Keratinocyte (primary cell): Measurements from ENCODE around the gene RABEP1. TPM values are rescaled to one million over a fixed set of nuclear protein-coding genes. Genes with fewer than 3 reads are reported as not detected.

Experiments
- DNase-seq: peaks from one replicate; pipeline ENCODE4 v3.0.0-alpha.2; 2011; ENCODE audit warnings: low read depth, missing footprints, low spot score
- FAIRE-seq: peaks from 2 replicates; lab custom pipeline; 2011; peaks lifted over from hg19 to GRCh38; lab: Jason Lieb, UNC
- H2AFZ ChIP-seq: 2 replicates; pipeline ENCODE4 v1.6.0; 2012; ENCODE audit warnings: low read length, control low read depth, inconsistent platforms; ENCODE audit not compliant: control insufficient read depth
- H3K27ac ChIP-seq: 2 replicates; pipeline ENCODE4 v1.5.1; 2011; ENCODE audit warnings: low read length; ENCODE audit not compliant: control insufficient read depth, insufficient read depth
- H3K27me3 ChIP-seq: 3 replicates; pipeline ENCODE4 v1.6.0; 2011; ENCODE audit warnings: low read length; ENCODE audit not compliant: control insufficient read depth, insufficient read depth; ENCODE audit errors: extremely low read depth
- H3K36me3 ChIP-seq, 2 experiments: 2 replicates in 1 of 2; 3 replicates in 1 of 2; pipeline ENCODE4 v1.5.1; 2011; ENCODE audit warnings: low read length in 2 of 2, mild to moderate bottlenecking in 1 of 2; ENCODE audit not compliant: control insufficient read depth in 2 of 2, insufficient read depth in 2 of 2; ENCODE audit errors: extremely low read depth in 1 of 2
- H3K4me1 ChIP-seq: 3 replicates; pipeline ENCODE4 v1.5.1; 2011; ENCODE audit warnings: low read length; ENCODE audit not compliant: control insufficient read depth, insufficient read depth; ENCODE audit errors: extremely low read depth
- H3K4me2 ChIP-seq: 3 replicates; pipeline ENCODE4 v1.6.0; 2011; ENCODE audit warnings: low read depth, low read length; ENCODE audit not compliant: control insufficient read depth, insufficient read depth; ENCODE audit errors: extremely low read depth
- H3K4me3 ChIP-seq, 3 experiments: fragments of 200-600 bp in 1 of 3; sonication (generic) in 1 of 3; 2 replicates in 2 of 3; 3 replicates in 1 of 3; pipeline ENCODE4 v1.5.1; 2011 to 2016; ENCODE audit warnings: low read length in 3 of 3, mild to moderate bottlenecking in 3 of 3, control low read depth in 2 of 3, inconsistent platforms in 1 of 3, low read depth in 1 of 3, mixed read lengths in 1 of 3, mixed run types in 1 of 3, moderate library complexity in 1 of 3; ENCODE audit not compliant: control insufficient read depth in 2 of 3, insufficient read depth in 2 of 3; ENCODE audit errors: extremely low read depth in 1 of 3
- H3K79me2 ChIP-seq: 2 replicates; pipeline ENCODE4 v1.6.0; 2012; ENCODE audit warnings: low read length; ENCODE audit not compliant: control insufficient read depth, insufficient read depth
- H3K9ac ChIP-seq: 3 replicates; pipeline ENCODE4 v1.6.0; 2011; ENCODE audit warnings: low read length; ENCODE audit not compliant: control insufficient read depth, insufficient read depth; ENCODE audit errors: extremely low read depth
- H3K9me1 ChIP-seq: 3 replicates; pipeline ENCODE4 v1.6.0; 2011; ENCODE audit warnings: low read length; ENCODE audit not compliant: control insufficient read depth, insufficient read depth; ENCODE audit errors: extremely low read depth
- H3K9me3 ChIP-seq: 2 replicates; pipeline ENCODE4 v1.5.1; 2012; ENCODE audit warnings: low read depth, low read length; ENCODE audit not compliant: control insufficient read depth
- H4K20me1 ChIP-seq: 3 replicates; pipeline ENCODE4 v1.6.0; 2011; ENCODE audit warnings: low read length; ENCODE audit not compliant: control insufficient read depth, insufficient read depth; ENCODE audit errors: extremely low read depth
- CTCF ChIP-seq, 3 experiments: IDR thresholded peaks in 1 of 3; conservative IDR thresholded peaks in 1 of 3; optimal IDR thresholded peaks in 1 of 3; 2 replicates in 2 of 3; 3 replicates in 1 of 3; pipeline versions ENCODE3 to v1.5.1; 2011; ENCODE audit warnings: low read length in 3 of 3, mild to moderate bottlenecking in 3 of 3, moderate library complexity in 2 of 3, control low read depth in 1 of 3, inconsistent platforms in 1 of 3; ENCODE audit not compliant: insufficient read depth in 2 of 3; ENCODE audit errors: extremely low read depth in 1 of 3
- EZH2 ChIP-seq: IDR thresholded peaks from one replicate; pipeline ENCODE4 v1.6.1; 2012; ENCODE audit warnings: inconsistent platforms, mild to moderate bottlenecking, low read length, moderate library complexity
- dilution Hi-C: fragments of 300-500 bp; cut with MboI; formaldehyde crosslinking; loops from one replicate; pipeline ENCODE4 v1.7.0; 2020; ENCODE audit warnings: low sequenced_read_pairs; ENCODE audit not compliant: extremely low pct_ligation_motif_present
- polyA plus RNA-seq, 5 experiments: library from polyadenylated mRNA; depleted of rRNA in 3 of 5; stranded (reverse) in 3 of 5; stranded (forward) in 1 of 5; unstranded in 1 of 5; fragments of >200 nt; gene quantifications; 1 replicate in 1 of 5; 2 replicates in 3 of 5; 3 replicates in 1 of 5; pipeline versions ENCODE4 v1.2.1 to v1.2.3, GENCODE V29; 2011 to 2012; ENCODE audit warnings: missing spikeins in 2 of 5, low read depth in 1 of 5, low replicate concordance in 1 of 5

The RABEP1 gene
- polyA plus RNA-seq, 1 donor (not counting 4 experiments of a cell fraction or from before 2014, with no cell fraction given), result 27.1 TPM

GRCh38 chr17:5431949-5432556, 150.0 kb downstream of the RABEP1 start:
- H3K27ac ChIP-seq, result peak overlapping the region; percentile 62
- H3K4me3 ChIP-seq, result no peak overlapping the region
- DNase-seq (peak; percentile 60), FAIRE-seq (peak; percentile 99)
- H3K9me3 ChIP-seq, result no peaks in the 10 kb centered on the region
- H3K27me3 ChIP-seq, result no peaks in the 10 kb centered on the region
- peaks cover 36% of the 10 kb centered on the region for H3K79me2 ChIP-seq
- H3K36me3 ChIP-seq, result peaks cover 27 to 72% of the 10 kb centered on the region in 2 experiments
- no peak overlapping the region for H3K9ac ChIP-seq
- dilution Hi-C loops, result no loop called here
- H3K9me1 ChIP-seq, result peaks cover 12% of the 10 kb centered on the region
- TF ChIP-seq EZH2, result no peak
- no peak for TF ChIP-seq CTCF (optimal IDR thresholded peaks at IDR 0.05 in 1 of 3, IDR thresholded peaks at IDR 0.05 in 1 of 3, conservative IDR thresholded peaks at IDR 0.05 in 1 of 3; ENCODE audit: extremely low read depth in 1 of 3, insufficient read depth in 2 of 3, low read length in 3 of 3)
- peaks cover 51% of the 10 kb centered on the region for H3K4me1 ChIP-seq
- peak overlapping the region; percentile 29 for H3K4me2 ChIP-seq
- no peak overlapping the region for H2AFZ ChIP-seq
- peaks cover 13% of the 10 kb centered on the region for H4K20me1 ChIP-seq

- Histone ChIP-seq H3K27ac (no peak overlapping the region), H4K20me1 (peaks cover 13% of the 10 kb centered on the region), H3K4me1 (peaks cover 64% of the 10 kb centered on the region), H2AFZ (no peak overlapping the region), H3K9me1 (peaks cover 12% of the 10 kb centered on the region), H3K36me3 (peaks cover 24 to 70% of the 10 kb centered on the region in 2 experiments), H3K4me2 (no peak overlapping the region), H3K79me2 (peaks cover 55% of the 10 kb centered on the region), H3K9ac (no peak overlapping the region), H3K9me3 (no peaks in the 10 kb centered on the region), H3K27me3 (no peaks in the 10 kb centered on the region), H3K4me3 (no peak overlapping the region)
- no peak for DNase-seq
- dilution Hi-C loops, result no loop called here
- TF ChIP-seq CTCF (optimal IDR thresholded peaks at IDR 0.05 in 1 of 3, IDR thresholded peaks at IDR 0.05 in 1 of 3, conservative IDR thresholded peaks at IDR 0.05 in 1 of 3; ENCODE audit: extremely low read depth in 1 of 3, insufficient read depth in 2 of 3, low read length in 3 of 3) (no peak), EZH2 (no peak)
- FAIRE-seq, result no peak
Observed at GRCh38 chr17:5434984-5435383, 152.9 kb downstream of the RABEP1 start.

Other genes starting within 250 kb of the RABEP1 start
- gene SLC52A1, start 246.9 kb upstream of the RABEP1 start, polyA plus RNA-seq, result 0.16 to 0.21 TPM (median 0.21 TPM) in 3 replicates
- gene ZFP3, start 203.8 kb upstream of the RABEP1 start, polyA plus RNA-seq, result 1.6 to 4.3 TPM (median 3.0 TPM) in 3 replicates
- gene ZNF232, start 170.4 kb upstream of the RABEP1 start, polyA plus RNA-seq, result 4.2 to 5.2 TPM (median 4.9 TPM) in 3 replicates
- not detected in 3 replicates for gene USP6, start 166.3 kb upstream of the RABEP1 start, polyA plus RNA-seq
- 0.67 to 2.1 TPM (median 1.7 TPM) in 3 replicates for gene ZNF594, start 90.4 kb upstream of the RABEP1 start, polyA plus RNA-seq
- gene SCIMP, start 47.4 kb upstream of the RABEP1 start, polyA plus RNA-seq, result not detected in 3 replicates
- gene NUP88, start 137.4 kb downstream of the RABEP1 start, polyA plus RNA-seq, result 53.6 to 81.5 TPM (median 64.9 TPM) in 3 replicates
- gene RPAIN, start 137.9 kb downstream of the RABEP1 start, polyA plus RNA-seq, result 18.5 to 22.5 TPM (median 22.1 TPM) in 3 replicates
- 176 to 431 TPM (median 394 TPM) in 3 replicates for gene C1QBP, start 156.9 kb downstream of the RABEP1 start, polyA plus RNA-seq
- gene DHX33, start 186.7 kb downstream of the RABEP1 start, polyA plus RNA-seq, result 12.3 to 23.1 TPM (median 20.0 TPM) in 3 replicates
- 57.8 to 83.6 TPM (median 64.8 TPM) in 3 replicates for gene DERL2, start 203.9 kb downstream of the RABEP1 start, polyA plus RNA-seq
- gene MIS12, start 204.3 kb downstream of the RABEP1 start, polyA plus RNA-seq, result 9.1 to 20.6 TPM (median 15.0 TPM) in 3 replicates